GM20000 (cell line): ENCODE data around the gene CLSTN1.
"Not testable (repeated sequence)": the region's sequence is repeated elsewhere in the genome, so short reads cannot be mapped to it uniquely, and the experiment has no call there.

Experiments used
- DNase-seq: peaks from one replicate; pipeline ENCODE4 v3.0.0; 2012; ENCODE audit warnings: low spot score
- CTCF ChIP-seq: IDR thresholded peaks from 2 replicates; pipeline ENCODE4 v1.5.1; 2012; ENCODE audit warnings: mild to moderate bottlenecking, control low read depth; ENCODE audit errors: extremely low read depth, missing control alignments

The CLSTN1 gene

GRCh38 chr1:9767964-9768668 lies 55.6 kb downstream of the CLSTN1 start:
- DNase-seq: no peak
- no peak for TF ChIP-seq CTCF

- TF ChIP-seq CTCF: no peak
- DNase-seq: no peak
Measured at GRCh38 chr1:9766759-9767442, 56.9 kb downstream of the CLSTN1 start.

- TF ChIP-seq CTCF: no peak
Measured at GRCh38 chr1:9764550-9764949, 59.2 kb downstream of the CLSTN1 start.

GRCh38 chr1:9763914-9764313 lies 59.9 kb downstream of the CLSTN1 start:
- no peak for TF ChIP-seq CTCF
- no peak for DNase-seq

More at GRCh38 chr1:9764550-9764949, 59.2 kb downstream of the CLSTN1 start:
- DNase-seq: no peak

GRCh38 chr1:9762446-9762845 lies 61.3 kb downstream of the CLSTN1 start:
- DNase-seq: not testable (repeated sequence)

GRCh38 chr1:9761855-9762254 lies 61.9 kb downstream of the CLSTN1 start:
- no peak for DNase-seq
- no peak for TF ChIP-seq CTCF

- TF ChIP-seq CTCF: no peak
Measured at GRCh38 chr1:9760824-9761223, 62.9 kb downstream of the CLSTN1 start.

GRCh38 chr1:9759939-9760338 lies 63.8 kb downstream of the CLSTN1 start:
- no peak for TF ChIP-seq CTCF
- DNase-seq: no peak

More at GRCh38 chr1:9760824-9761223, 62.9 kb downstream of the CLSTN1 start:
- DNase-seq: no peak
